Muscle of arm (tissue), 14 donors: Measurements from ENCODE around the gene CFTR. TPM values are rescaled to one million over a fixed set of nuclear protein-coding genes. Genes with fewer than 3 reads are reported as not detected.
"Not testable (repeated sequence)": the region's sequence is repeated elsewhere in the genome, so short reads cannot be mapped to it uniquely, and the experiment has no call there.

Source experiments
- DNase-seq: peaks from one replicate; pipeline ENCODE4 v3.0.0-alpha.2; 2013
- long read RNA-seq, 11 donors: transcript quantifications; one replicate each; lab custom pipeline, GENCODE V29; 2026
- polyA plus RNA-seq, 12 donors: library from polyadenylated mRNA; unstranded; fragments of 120-200 nt; gene quantifications; one replicate each; pipeline ENCODE4 v1.2.1, GENCODE V29; 2013; ENCODE audit not compliant: insufficient read length in 12 of 12

Gene CFTR
- 1 to 10 TPM in 4 of 12 donors, under 1 TPM in 7, not detected in 1; 0.14 to 8.5 (median 0.49) TPM for polyA plus RNA-seq
- long read RNA-seq, donor 1, partial matches to known transcripts = 5 of 6 reads
- long read RNA-seq, donor 1, other reads (novel, unspliced or antisense) = 0 of 6 reads
- long read RNA-seq, donor 2 = 0 reads
- long read RNA-seq, donor 3 = 0 reads
- long read RNA-seq, donor 4 = 0 reads
- long read RNA-seq, donor 5 = 0 reads
- long read RNA-seq, donor 6 = 0 reads
- long read RNA-seq, donor 7 = 0 reads
- long read RNA-seq, donor 8 = 0 reads
- long read RNA-seq, donor 9 = 0 reads
- long read RNA-seq, donor 10 = 0 reads
- long read RNA-seq, donor 11 = 0 reads

DNA sequence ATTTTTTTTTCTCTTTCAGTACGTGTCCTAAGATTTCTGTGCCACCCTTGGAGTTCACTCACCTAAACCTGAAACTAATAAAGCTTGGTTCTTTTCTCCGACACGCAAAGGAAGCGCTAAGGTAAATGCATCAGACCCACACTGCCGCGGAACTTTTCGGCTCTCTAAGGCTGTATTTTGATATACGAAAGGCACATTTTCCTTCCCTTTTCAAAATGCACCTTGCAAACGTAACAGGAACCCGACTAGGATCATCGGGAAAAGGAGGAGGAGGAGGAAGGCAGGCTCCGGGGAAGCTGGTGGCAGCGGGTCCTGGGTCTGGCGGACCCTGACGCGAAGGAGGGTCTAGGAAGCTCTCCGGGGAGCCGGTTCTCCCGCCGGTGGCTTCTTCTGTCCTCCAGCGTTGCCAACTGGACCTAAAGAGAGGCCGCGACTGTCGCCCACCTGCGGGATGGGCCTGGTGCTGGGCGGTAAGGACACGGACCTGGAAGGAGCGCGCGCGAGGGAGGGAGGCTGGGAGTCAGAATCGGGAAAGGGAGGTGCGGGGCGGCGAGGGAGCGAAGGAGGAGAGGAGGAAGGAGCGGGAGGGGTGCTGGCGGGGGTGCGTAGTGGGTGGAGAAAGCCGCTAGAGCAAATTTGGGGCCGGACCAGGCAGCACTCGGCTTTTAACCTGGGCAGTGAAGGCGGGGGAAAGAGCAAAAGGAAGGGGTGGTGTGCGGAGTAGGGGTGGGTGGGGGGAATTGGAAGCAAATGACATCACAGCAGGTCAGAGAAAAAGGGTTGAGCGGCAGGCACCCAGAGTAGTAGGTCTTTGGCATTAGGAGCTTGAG lies at the start of gene CFTR:
CFTR (plus strand) TSS at position 801 of the 830 bp plus-strand sequence. CDS start 70 bp downstream, outside the sequence.
- DNase-seq = no peak

DNA sequence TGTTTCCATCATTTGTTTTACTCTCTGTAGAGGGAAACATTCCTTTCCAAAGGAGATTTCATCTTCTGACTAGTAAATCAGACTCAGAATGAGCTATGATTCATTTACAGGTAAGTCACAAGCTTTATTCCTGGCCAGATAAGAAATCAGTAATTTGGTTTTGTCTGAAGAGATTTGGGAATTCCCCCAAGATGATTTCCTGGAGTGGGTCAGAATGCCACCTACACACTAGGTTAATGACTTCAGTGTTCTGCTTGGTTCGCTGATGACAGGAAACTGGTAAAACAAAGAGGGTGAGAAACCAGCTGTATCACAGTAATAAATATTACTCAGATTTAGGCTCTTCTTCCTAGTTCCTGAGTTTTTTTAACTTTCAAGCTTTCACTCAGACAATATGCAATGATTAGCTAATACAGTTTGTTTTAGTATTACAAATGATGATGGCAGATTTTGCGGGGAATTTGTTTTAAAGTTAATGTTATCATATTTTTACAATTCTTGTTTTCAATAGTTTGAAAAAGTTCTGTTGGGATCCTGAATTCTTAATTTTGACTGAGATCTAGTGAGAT lies 44.3 kb upstream of the CFTR start:
- no peak for DNase-seq

DNA sequence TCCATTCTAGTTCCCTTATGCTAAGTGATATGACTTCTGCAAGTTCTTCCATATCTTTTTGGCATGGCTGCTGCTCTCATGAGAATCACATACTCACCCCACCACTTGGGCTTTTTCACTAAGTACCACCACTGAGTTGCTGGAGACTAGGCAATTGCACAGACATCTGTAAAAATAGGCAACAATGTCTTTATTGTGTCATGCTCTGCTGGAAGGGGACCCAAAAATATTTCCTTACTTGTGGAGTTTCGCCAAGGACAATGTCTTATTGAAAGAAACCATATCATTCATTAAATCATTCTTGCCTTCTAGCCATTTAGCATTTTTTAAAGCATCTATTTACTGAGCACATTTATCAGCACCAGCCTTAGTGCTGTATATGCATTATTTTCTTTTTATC lies 35.2 kb upstream of the CFTR start:
- no peak for DNase-seq

DNA sequence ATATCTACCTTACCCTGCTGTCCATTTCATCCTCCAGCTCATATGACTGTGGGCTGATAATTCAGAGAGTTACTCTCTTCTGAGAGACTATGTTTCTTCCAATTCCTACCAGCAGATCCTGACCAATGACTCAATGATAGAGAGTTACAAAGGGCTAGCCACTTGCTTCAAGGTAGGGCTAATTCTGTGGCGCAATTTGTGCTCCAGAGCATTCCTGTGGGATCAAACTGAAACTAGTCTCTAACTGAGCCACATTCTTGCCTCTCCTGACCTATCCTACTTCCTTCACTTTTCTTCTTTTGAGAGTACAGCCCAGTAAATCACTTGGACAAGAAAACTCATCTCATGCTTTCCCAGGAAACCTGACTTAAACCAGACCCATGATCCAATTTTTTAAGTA lies 34.6 kb upstream of the CFTR start:
- no peak for DNase-seq

DNA sequence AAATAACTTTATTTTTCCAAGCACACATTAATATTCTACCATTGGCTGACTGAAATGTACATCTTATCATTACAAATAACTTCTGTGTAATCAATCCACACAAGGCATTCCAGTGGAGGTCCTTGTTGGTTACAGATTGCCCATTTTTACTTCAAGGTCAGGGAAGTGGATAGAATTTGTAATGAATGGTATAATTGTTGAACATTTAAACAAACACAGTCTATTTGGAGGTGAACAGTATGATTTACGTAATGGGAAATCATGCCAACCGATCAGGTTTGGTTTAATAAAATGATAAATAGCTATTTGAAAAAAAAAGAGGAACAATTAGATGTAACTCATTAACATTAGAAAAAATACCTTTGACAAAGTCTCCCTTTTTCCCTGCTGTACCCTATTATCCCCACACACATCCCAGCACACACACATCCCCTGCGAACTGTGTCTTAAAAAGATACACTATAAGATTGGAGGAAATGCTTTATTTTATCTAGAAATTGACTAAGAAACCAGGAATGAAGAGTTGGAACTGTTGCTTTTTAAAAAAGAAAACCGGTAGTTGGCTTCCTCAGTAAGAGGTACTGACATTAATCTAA lies 33.5 kb upstream of the CFTR start:
- DNase-seq = no peak

DNA sequence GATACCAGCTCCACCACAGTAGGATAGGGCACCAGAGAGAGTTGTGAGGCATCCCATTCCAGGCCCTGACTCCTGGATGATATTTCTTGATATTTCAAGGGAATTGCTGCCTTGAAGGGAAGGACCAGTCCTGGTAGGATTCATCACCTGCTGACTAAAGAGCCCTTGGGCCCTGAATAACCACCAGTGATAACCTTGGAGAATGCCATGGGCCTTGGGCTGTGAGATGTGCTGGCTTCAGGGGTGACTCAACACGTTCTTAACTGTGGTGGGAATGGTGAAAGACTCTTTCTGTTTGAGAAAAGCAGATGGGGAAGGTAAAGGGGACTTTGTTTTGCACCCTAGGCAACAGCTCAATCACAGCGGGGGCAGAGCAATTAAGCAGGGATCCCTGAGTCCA lies 31.2 kb upstream of the CFTR start:
- no peak for DNase-seq

DNA sequence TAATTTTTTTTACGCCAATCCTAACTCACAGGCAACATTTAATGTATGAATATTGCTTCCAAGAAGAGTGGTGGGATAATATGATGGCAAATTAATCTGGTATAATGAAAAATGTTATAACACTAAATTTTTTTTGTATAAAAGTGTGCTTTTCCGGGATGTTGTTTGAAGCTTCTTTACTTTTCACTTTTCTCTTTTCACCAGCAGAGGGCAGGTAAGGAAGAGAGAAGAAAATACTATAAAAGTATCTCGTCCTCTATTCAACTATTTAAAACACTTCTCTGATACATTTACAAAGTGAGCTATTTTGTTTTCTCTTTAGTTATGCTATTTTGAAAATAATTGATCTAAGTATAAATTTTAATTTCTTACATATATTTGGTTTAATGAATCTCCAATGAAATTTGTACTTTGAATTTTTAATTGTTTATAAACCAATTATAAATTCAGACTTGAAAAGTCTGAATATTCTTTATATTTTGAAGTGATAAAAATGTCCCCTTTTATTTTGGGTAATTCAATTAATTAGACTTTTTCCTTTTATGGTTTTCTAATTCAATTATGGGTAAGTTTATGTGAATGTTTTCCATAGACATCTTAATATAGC lies 20.7 kb upstream of the CFTR start:
- DNase-seq = peak; percentile 3

DNA sequence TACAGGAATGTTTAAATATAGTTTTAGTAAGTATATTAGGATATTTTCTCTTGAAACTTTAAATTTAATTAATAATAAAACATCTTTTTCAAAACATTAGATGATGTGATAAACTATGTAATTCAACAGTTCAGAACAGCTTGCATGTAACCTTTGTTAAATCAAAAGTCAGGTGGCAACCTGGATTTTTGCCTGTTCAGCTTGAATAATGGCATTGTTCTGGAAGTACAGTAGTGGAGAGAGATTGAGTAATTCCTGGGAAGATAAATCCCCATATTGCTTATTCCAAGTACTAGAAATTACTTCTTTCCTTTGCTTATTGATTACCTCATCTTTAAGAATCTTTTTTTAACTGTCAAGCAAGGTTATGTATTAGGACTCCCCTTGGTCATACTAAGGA lies 20.1 kb upstream of the CFTR start:
- DNase-seq = no peak

DNA sequence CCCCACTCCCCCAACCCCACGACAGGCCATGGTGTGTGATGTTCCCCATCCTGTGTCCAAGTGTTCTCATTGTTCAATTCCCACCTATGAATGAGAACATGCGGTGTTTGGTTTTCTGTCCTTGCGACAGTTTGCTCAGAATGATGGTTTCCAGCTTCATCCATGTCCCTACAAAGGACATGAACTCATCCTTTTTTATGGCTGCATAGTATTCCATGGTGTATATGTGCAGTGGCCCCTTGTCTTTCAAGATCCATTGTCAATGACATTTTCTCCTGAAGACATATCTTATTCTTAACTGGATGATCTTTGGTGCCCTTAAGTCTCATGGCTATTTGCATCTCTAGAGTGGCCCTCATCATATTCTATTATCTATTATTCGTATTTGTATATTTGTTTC lies 19.0 kb upstream of the CFTR start:
- not testable (repeated sequence) for DNase-seq

DNA sequence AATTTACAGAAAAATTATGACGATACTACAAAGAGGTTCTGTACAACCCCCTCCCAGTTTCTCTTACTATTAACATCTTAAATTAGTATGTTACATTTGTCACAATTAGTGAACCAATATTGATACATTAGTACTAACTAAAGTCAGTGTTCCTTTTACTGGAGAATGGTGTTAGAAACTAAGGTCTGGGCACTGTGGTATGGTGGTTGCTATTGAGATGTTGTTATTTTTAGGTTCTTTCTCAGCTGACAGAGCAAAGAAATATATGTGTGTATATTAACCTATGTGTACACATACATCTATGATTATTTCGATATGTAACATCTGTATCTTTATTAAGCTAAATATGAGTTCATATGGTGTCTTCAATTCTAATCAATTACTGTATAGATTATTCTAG lies 11.7 kb upstream of the CFTR start:
- DNase-seq = no peak

DNA sequence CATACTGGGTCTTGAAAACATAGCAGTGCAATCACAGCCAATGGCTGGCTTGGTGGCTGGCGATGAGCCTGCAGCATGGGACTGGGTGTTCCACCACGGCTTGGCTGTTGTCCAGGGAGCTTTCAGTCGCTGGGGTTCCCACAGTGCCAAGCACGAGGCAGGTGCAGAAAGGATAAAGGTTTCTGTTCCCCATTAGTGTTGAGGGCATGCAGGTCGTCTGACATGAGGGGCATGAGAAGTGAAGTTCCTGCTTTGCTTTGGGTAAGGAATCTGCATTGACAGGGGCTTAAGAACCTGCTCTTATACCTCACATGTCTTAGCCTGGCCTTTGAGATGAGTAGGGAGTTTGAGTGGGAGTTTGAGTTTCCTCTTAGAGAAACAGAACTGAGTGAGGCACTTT lies 9.0 kb upstream of the CFTR start:
- no peak for DNase-seq

DNA sequence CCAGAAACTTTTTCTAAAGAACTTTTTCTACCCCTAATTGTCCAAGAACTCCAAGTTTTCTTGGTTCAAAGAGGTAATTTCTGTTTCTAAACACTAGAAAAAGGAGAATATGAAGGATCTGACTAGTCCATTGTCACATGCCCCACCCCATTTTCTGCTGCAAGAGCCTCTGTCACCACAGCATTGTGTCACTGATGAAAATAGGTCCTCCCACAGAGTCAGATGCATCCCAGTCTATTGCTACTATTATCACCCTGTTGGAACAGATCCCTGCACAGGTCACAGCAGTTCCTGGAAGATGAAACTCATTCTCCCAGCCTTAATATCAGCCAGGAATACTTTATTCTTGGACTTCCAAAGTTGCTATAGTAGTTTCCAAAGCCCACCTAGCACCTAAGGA lies 7.5 kb upstream of the CFTR start:
- DNase-seq = no peak

DNA sequence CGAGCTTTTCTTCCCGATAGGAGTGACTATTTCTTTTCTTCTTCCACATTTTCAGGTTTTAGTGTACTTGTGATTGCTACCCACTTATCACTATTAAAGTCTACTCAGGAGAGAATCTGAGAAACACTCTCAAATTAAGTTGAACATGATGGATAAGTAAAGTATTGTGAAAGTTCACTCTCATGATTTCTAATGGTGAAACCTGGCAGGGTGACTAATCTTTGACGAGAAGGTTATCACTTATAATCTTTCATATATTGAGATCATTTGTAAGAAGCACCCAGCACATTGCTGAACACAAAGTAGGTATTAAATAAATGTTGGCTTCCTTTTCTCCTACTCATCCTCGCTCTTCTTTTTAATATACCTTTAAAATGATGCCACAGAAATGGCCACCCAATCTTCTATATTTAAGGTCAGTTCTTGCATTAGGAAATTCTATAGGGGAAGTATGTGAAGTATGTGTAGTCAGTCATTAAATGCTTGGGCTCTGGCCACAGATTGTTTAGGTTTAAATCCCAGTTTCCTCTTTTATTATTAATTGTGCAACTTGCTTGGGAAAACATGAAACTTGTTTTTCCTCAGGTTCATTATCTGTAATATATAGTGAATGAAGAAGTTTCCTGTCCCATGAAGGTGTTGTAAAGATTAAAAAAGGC lies 3.1 kb upstream of the CFTR start:
- no peak for DNase-seq

DNA sequence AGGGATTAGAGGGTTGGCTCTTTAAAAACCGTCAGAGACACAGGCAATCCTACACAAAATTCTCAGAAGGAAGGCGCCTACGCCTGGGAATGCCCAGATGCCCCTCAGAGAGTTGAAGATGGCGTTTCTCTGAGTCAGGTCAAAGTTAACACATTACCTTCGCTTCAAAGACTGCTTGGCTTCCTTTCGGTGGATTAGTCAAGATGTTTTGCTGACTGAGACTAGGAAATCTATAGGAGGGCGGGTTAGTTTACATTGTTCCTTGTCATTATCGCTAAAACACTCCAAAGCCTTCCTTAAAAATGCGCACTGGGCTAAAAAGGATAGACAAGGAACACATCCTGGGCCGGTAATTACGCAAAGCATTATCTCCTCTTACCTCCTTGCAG lies 995 bp upstream of the CFTR start:
- no peak for DNase-seq

DNA sequence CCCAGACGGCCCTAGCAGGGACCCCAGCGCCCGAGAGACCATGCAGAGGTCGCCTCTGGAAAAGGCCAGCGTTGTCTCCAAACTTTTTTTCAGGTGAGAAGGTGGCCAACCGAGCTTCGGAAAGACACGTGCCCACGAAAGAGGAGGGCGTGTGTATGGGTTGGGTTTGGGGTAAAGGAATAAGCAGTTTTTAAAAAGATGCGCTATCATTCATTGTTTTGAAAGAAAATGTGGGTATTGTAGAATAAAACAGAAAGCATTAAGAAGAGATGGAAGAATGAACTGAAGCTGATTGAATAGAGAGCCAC lies 184 bp downstream of the CFTR start:
- no peak for DNase-seq

DNA sequence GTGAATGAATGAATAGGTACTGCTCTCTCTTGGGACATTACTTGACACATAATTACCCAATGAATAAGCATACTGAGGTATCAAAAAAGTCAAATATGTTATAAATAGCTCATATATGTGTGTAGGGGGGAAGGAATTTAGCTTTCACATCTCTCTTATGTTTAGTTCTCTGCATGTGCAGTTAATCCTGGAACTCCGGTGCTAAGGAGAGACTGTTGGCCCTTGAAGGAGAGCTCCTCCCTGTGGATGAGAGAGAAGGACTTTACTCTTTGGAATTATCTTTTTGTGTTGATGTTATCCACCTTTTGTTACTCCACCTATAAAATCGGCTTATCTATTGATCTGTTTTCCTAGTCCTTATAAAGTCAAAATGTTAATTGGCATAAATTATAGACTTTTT lies 1.2 kb downstream of the CFTR start:
- no peak for DNase-seq

DNA sequence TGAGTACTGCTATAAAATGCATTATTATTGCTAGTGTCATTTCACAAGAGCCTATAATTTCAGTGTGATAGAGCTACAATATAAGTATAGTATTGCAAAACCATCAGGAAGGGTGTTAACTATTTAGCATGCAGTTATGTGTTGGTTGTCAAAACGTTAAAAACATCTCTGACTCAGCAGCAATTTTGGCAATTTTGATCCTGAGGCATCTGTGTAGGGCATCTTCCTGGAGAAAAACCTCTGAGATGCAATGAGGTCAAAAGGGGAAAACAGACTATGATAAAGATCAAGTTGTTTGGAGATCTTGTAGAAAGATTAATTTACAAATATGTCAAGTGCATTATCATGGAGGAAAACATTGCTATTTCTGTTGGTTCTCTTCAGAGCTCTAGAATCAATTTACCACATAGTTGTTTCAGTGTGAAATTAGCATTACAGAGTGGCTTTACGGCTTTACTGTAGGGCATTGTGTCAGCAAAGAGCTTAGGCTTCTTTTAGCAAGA lies 5.3 kb downstream of the CFTR start:
- no peak for DNase-seq

DNA sequence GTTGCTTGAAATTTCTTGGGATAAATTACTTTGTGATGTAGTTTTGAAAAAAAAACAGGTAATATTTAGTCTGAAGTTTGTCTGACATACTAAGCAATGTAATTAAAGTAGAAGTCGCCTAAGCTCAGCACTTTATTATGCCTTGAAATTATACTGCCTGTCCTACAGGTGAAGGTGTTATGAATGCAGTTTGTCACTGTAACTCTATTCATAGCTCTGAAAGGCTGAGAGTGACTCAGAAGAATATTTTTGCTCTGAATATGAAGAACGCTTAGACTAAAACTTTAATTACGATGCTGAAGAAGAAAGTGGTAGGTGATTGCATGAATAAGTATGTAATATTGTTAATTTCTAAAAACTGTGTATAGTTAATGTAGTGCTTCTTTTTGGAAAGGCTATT lies 9.2 kb downstream of the CFTR start:
- DNase-seq = no peak

DNA sequence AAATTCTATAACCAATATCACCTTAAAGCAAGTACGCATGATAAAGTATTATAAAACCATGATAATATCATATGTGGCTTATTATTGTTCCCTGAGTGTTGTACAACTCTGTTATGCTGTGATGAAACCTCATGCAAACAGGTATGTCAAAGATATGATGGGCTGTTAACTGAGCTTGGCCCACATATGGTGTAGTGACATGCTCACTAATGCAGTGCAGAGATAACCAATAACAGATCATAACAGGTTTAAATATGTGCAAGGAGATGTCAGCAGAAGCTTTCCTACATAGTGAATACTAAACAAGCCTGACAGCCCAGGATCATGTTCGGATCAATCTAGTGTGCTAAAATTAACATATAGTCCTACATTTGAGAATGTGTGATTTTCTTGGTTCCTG lies 9.6 kb downstream of the CFTR start:
- DNase-seq = no peak

DNA sequence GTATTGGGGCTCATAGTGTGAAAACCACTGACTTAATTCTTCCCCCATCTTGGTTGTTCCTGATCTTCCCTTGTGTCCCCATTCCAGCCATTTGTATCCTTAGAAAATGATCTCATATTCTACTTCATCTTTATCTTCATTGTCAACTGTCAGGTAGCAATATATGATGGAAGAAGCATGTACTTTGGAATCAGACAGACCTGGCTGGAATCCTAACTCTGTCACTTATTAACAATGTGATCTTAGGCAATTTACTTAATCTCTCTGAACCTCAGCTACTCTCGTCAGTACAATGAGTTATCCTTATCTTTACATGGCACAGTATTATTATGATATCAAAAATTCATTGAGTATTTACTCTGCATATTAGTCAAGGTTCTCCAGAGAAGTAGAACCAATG lies 10.1 kb downstream of the CFTR start:
- DNase-seq = no peak

DNA sequence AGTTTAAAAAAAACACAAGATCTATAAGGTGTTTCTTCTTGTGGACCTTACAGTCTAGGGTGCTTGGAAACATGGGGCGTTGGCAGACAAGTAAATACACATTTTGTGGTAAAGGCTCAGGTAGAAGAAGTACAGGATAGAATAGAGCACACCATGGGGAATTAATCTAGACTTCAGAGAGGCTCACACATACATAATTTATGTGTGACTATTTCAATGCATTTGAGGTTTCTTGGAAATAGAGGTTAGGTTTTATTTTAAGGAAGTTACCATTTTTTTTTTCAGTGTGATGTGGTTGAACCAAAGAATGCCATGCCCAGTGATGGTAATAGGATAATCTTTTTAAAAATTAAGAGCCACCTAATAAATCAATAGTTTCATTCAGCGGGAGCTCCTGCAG lies 12.8 kb downstream of the CFTR start:
- no peak for DNase-seq

DNA sequence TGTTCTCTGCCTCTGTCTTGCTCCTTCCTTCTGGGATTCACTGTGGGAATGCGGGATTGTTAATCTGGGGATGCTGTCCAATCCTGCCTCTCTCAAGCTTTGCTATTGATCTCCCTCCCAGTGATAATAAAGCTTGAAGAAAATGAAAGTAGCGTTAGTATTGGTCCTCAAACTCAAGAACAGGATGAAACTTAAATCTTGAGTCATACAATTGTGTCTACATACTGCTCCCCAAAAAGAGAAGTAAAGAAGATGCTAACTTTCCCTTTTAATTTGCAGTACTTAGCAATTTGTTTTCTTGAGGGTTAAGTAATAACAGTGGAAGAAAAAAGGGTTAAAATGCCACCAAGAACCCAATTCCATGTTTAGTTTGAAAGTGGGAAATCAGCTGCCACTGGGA lies 13.6 kb downstream of the CFTR start:
- no peak for DNase-seq
